NCI-H510A (cell line): ENCODE measurements around the gene TLE5.
"Not testable (repeated sequence)": the region's sequence is repeated elsewhere in the genome, so short reads cannot be mapped to it uniquely, and the experiment has no call there.

Experiments used
- DNase-seq: peaks from one replicate; lab custom pipeline; 2025; lab: John Stamatoyannopoulos, UW

Gene TLE5

DNA sequence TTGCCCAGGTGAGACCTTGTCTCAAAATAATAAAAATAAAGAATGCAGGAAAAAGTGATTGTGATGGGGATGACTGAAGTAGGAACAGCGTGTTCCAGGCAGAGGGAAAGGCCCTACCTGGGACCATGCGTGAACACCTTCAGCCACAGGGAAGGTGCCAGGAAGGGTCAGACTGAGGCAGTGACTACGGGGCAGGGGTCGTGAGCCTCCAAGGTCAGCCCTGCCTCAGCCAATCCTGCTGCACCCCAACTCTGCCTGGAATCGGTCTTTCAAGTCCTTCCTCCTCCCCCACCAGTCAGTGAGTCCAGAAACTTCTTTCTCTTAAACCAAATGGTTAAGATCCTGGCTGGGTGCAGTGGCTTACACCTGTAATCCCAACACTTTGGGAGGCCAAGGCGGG lies 17.1 kb downstream of the TLE5 start:
- no peak for DNase-seq

- no peak for DNase-seq
These were observed 19.6 kb downstream of the TLE5 start for GRCh38 chr19:3042621-3043267.

DNA sequence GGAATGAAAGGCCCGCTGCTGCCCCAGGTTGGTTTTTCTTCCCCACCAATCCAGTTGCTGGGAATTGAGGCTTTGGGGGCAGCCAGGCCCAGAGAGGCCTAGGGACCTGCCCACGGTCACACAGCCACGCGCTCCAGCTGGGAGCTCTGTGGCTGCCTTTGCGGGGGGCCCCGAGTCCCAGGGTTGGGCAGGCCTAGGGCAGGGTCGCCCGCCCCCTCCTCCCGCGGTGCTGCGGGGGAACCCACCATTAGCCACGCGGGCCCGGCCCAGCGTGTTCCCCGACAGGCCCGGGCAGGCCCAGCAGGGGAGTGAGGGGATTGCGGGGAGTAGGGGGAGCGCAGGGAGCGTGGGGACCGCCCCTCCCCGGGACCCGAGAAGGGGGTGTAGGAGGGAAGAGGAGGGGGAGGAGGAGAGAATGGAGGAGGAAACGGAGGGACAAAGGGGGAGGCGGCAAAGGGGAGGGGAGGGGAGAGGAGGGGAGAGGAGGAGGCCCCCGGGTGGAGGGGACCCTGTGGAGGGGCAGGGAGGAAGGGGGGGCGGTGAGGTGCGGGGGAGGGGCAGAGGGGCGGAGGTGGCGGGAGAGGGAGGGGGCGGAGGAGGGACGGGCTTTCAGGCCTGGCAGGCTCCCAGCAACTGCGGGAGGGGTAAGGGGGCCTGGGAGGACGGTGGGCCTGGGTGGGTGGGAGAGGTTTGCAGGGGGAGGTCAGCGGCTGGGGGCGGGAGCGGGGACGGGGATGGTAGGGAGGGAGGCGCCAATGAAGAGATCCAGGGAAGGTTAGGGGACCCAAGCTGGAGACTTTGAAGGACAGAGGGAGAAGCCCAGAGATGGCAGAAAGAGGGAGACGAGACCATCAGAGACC lies 20.3 kb downstream of the TLE5 start:
- DNase-seq = no peak

GRCh38 chr19:3041327-3041726 lies 21.0 kb downstream of the TLE5 start:
- DNase-seq = no peak

DNA sequence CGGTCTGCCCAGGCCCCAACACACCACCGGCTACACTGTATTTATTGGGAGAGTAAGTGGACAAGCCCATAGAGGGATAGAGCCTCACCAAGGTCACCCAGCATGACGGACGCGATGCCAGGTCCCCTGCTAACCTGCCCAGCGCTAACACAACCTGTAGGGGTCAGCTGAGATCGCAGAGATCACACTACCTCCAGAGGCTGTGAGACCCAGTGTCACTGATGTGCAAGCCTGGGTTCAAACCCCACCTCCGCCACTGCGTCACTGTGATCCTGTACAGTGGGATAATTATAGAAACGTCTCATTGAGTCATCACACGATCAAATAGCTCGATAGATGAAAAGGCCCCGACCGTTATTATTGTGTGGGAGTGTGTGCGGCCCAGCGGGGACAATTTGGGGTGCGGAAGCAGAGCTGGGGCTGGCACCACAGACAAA lies 22.6 kb downstream of the TLE5 start:
- DNase-seq = no peak

- DNase-seq = no peak
These were observed 23.2 kb downstream of the TLE5 start for GRCh38 chr19:3039125-3039524.

- no peak for DNase-seq
These were observed 24.1 kb downstream of the TLE5 start for GRCh38 chr19:3038214-3038613.

DNA sequence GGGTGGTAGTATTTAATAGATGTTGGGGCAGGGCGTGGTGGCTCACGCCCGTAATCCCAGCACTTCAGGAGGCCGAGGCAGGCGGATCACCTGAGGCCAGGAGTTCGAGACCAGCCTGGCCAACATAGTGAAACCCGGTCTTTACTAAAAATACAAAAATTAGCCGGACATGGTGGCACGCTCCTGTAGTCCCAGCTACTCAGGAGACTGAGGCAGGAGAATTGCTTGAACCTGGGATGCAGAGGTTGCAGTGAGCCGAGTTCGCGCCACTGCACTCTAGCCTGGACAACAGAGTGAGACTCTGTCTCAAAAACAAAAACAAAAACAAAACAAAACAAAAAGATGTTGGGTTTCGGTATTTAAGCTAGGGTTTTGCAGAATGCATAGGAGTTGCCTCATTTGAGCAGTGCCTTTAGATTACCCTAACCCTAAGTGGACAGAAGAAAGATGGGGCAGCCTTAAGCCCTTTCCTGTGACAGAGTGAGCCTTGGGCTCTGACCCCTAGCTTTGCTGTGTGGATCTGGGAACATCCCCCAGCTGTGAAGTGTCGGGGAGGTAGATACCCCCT lies 25.2 kb downstream of the TLE5 start:
- not testable (repeated sequence) for DNase-seq

DNA sequence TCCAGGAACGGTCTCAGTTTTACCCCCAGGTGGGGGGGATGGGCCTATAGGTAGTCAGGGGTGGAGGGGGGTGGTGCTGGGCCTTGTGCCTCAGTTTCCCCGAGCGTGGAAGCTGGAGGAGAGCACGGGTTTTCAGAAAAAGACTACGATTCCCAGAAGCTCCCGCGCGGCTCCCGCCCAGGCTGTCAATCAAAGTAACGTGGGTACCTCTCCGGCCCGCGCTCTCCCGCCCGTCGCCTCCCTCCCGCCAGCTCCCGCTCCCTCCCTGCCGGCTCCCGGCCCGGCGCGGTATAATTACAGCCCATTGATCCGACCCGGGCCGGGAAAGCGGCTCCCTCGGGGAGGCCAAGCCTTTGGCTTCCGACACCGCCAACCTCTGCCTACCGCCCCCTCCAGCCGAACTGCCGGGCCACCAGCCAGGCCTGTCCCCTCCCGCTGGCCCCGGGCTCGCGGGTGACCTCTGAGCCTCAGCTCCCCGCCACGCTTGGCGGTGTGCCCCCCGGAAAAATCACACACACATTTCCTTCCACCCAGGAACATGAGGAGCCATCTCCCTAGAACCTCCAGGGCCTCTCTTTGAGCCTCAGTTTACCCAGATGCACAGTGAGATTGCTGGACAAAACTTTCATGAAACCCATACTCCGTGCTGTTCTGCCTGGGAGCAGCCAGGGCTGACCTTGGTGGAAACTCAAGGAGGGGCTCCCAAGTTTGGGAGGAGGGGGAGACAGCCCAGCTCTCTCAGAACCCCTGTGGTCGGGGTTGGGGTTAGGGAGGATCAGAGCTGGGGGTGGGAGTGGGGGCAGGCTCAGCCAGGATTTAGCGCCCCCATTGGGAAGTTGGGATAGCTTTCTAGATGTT lies 25.9 kb downstream of the TLE5 start:
- peak; percentile 78 for DNase-seq

DNA sequence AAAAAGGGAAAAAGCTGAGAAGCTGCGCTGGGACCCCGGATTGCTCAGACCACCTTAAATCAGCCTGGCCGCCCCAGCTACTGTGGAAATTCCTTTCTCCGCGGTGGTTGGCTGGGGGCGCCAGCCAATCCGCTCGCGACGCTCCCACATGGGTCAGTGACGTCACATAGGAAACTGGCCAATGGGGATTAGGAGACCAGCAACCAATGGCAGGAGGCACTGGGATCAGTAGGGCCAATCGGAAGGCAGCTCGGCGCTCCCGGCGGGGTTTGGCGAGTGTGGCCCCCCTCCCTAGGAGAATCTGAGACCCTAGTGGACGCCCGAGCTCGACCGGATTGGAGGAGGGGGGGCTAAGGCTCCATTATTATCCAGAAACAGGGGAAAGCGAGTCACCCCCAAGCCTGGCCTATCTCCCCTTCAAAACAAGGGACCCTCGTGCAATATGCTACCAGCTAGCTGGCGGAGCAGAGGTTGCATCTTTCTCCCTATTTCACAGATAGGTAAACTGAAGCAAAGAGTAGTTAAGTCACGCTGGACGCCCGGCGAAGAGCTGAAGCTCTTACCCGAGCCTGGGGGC lies 26.7 kb downstream of the TLE5 start:
- DNase-seq = peak; percentile 90

- DNase-seq = no peak
These were observed 27.4 kb downstream of the TLE5 start for GRCh38 chr19:3034656-3035541.

- no peak for DNase-seq
These were observed 28.0 kb downstream of the TLE5 start for GRCh38 chr19:3034406-3034655.

GRCh38 chr19:3033595-3034405 lies 28.5 kb downstream of the TLE5 start:
- no peak for DNase-seq

DNA sequence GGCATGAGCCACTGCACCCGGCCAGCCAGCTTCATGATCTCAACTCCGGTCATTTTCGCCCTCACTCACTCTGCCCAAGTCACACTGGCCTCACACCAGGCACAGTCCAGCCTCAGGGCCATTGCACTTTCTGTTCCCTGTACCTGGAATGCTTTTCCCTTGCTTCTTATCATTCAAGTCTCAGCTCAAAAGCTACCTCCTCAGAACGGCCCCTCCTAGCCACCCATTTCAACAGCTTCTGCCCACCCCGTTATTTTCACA lies 30.8 kb downstream of the TLE5 start:
- DNase-seq = no peak

- DNase-seq = no peak
These were observed 33.0 kb downstream of the TLE5 start, which contains the start of gene TLE2 for GRCh38 chr19:3029065-3029923. Gene TLE2, minus strand, starts transcription at chr19:3029280. Its CDS starts 376 bp downstream, at chr19:3028904.

DNA sequence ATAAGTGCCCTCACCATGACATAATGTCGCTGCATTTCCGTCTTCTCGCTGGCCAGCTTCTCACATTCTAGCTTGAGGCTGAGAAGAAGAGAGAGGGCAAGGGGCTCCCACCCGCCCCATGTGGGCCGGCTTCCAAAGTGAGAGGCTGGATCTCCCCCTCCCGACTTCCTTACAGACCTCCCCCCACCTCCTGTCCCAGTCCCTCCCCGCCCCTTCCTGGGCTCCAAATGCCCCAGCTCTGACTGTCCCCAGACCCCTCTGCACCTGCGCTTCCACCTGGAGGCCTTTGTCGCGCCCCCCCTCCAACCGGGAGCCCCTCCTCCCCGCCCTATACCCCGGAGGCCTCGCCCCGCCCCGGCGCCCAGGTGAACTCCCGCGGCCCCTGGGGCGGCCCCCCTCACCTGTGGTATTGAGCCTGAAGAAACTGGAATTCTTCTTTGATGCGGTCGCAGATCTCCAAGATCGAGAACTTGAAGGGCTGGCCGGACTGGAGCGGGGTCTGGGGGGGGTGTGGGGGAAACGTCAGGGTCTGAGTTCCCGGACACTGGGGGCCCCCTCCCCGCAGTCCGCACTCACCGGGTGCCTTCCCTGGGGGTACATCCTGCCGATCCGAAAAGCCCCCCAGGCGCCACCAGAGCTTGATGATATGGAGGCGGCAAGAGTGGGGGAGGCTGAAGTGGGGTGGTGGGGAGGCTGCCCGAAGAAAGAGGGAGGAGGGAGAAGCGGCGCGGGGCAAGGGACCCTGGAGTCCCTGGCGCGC lies 33.8 kb downstream of the TLE5 start:
- no peak for DNase-seq

GRCh38 chr19:3027981-3028304 lies 34.4 kb downstream of the TLE5 start:
- no peak for DNase-seq

DNA sequence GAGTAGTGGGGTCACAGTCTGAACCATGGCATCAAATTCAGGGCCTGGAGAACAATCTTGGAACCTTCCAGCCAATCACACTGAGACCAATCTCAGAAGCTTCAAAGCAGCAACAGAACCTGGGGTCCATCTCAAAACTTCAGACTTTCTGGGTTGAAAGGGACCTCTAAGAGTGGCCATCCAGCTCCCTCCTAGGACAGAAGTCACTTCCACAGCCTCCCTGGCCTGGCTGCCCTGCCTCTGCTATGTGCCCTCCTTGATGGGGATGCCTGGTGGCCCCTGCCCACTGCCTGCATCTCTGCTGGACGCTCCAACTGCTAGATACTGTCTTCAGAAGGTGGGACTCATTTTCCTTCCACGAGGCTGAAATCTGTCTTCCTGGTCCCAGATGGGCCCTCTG lies 35.0 kb downstream of the TLE5 start:
- no peak for DNase-seq

- DNase-seq = no peak
These were observed 35.5 kb downstream of the TLE5 start for GRCh38 chr19:3026768-3027167.
